Choroid plexus epithelial cell (primary cell): ENCODE data around the gene METTL21C.
A peak's percentile ranks its signal among the peaks of the same experiment; 100 is the strongest.

Source experiments
- DNase-seq: peaks from one replicate; pipeline ENCODE4 v3.0.0-alpha.2; 2010; ENCODE audit warnings: low read depth
- H3K4me3 ChIP-seq: 2 replicates; pipeline ENCODE4 v1.5.1; 2011; ENCODE audit warnings: low read depth, mild to moderate bottlenecking, control low read depth, low read length, moderate library complexity
- TF ChIP-seq, protein P1 (sequence below): conservative IDR thresholded peaks from 2 replicates; pipeline ENCODE4 v1.5.1; 2011; ENCODE audit warnings: low read depth, mild to moderate bottlenecking, control low read depth, inconsistent platforms, low read length, moderate library complexity

Gene METTL21C

DNA sequence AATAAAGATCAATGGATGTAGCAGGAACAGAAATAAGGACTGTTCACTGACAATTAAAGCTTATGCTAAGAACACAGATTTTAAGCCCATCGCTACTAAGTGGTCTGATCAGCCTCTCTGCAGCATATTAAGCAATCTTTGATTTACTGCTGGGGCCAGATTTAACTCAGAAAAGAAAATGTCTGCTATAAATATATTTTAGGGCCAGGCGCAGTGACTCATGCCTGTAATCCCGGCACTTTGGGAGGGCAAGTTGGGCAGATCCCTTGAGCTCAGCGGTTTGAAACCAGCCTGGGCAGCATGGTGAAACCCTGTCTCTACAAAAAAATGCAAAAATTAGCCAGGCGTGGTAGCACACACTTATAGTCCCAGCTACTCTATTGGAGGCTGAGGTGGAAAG lies 43.0 kb downstream of the METTL21C start:
- TF ChIP-seq, protein P1, sequence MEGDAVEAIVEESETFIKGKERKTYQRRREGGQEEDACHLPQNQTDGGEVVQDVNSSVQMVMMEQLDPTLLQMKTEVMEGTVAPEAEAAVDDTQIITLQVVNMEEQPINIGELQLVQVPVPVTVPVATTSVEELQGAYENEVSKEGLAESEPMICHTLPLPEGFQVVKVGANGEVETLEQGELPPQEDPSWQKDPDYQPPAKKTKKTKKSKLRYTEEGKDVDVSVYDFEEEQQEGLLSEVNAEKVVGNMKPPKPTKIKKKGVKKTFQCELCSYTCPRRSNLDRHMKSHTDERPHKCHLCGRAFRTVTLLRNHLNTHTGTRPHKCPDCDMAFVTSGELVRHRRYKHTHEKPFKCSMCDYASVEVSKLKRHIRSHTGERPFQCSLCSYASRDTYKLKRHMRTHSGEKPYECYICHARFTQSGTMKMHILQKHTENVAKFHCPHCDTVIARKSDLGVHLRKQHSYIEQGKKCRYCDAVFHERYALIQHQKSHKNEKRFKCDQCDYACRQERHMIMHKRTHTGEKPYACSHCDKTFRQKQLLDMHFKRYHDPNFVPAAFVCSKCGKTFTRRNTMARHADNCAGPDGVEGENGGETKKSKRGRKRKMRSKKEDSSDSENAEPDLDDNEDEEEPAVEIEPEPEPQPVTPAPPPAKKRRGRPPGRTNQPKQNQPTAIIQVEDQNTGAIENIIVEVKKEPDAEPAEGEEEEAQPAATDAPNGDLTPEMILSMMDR, result no peak

GRCh38 chr13:102651392-102651791 lies 43.5 kb downstream of the METTL21C start:
- peak; percentile 70 for DNase-seq
- TF ChIP-seq, protein P1, result no peak
- H3K4me3 ChIP-seq, result no peak overlapping the region

More for the DNA sequence above, 43.0 kb downstream of the METTL21C start:
- no peak overlapping the region for H3K4me3 ChIP-seq
- DNase-seq, result peak; percentile 33

- no peak overlapping the region for H3K4me3 ChIP-seq
- no peak for DNase-seq
- TF ChIP-seq, protein P1, result no peak
Measured at GRCh38 chr13:102650444-102650843, 44.4 kb downstream of the METTL21C start.

- TF ChIP-seq, protein P1, result no peak
- no peak for DNase-seq
- H3K4me3 ChIP-seq, result no peak overlapping the region
Measured at GRCh38 chr13:102648046-102648445, 46.8 kb downstream of the METTL21C start.

DNA sequence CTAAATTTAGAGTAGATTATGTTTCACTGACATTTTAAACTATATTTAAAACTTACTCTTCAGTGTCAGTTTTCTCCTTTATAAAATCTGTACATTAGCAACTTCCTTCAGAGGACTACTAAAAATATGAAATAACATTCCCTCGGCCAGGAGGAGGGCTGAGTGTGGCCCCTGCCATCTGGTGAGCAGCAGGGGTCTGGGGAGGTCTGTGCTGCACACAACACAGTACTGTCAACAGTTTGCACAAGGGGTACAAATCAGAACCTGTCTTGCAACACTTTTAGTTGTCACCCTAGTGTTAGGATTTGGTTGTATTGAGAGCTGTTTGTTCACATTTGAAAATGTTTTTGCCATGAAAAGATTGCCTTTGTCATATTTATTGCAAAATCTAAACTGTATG lies 49.1 kb downstream of the METTL21C start:
- TF ChIP-seq, protein P1, result no peak
- no peak overlapping the region for H3K4me3 ChIP-seq
- DNase-seq, result peak; percentile 76

- no peak overlapping the region for H3K4me3 ChIP-seq
- TF ChIP-seq, protein P1, result no peak
- peak; percentile 11 for DNase-seq
Measured at GRCh38 chr13:102643656-102644055, 51.2 kb downstream of the METTL21C start.

DNA sequence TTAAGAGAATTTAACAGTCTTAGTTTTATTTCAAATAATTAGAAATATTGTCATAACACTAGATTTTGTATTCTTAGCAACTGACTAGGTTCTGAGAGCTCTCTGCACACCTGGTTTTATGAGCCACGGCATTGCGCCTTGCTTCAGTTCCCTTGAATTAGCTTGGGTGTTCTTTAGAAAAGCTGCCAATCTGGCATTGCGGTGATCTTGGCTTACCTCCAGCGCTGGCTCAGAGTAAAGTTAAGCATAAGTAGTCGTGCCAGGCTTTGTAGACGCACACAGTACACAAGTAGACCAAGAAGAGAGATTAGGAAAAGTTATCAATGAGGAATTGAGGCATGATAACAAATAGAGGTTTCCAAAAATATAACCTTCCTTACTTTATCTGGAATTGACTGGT lies 52.4 kb downstream of the METTL21C start:
- no peak for DNase-seq
- H3K4me3 ChIP-seq, result no peak overlapping the region
- TF ChIP-seq, protein P1, result no peak
